Measurements from ENCODE around the gene ZNF445.
"Not testable (repeated sequence)": the region's sequence is repeated elsewhere in the genome, so short reads cannot be mapped to it uniquely, and the experiment has no call there.

The ZNF445 gene

GRCh38 chr3:44398853-44399252 lies 78.6 kb downstream of the ZNF445 start:
- DNase-seq (ENCODE audit: low read depth in 2 of 2): no peak

GRCh38 chr3:44398271-44398670 lies 79.2 kb downstream of the ZNF445 start:
- not testable (repeated sequence) for DNase-seq (ENCODE audit: low read depth in 2 of 2)

DNA sequence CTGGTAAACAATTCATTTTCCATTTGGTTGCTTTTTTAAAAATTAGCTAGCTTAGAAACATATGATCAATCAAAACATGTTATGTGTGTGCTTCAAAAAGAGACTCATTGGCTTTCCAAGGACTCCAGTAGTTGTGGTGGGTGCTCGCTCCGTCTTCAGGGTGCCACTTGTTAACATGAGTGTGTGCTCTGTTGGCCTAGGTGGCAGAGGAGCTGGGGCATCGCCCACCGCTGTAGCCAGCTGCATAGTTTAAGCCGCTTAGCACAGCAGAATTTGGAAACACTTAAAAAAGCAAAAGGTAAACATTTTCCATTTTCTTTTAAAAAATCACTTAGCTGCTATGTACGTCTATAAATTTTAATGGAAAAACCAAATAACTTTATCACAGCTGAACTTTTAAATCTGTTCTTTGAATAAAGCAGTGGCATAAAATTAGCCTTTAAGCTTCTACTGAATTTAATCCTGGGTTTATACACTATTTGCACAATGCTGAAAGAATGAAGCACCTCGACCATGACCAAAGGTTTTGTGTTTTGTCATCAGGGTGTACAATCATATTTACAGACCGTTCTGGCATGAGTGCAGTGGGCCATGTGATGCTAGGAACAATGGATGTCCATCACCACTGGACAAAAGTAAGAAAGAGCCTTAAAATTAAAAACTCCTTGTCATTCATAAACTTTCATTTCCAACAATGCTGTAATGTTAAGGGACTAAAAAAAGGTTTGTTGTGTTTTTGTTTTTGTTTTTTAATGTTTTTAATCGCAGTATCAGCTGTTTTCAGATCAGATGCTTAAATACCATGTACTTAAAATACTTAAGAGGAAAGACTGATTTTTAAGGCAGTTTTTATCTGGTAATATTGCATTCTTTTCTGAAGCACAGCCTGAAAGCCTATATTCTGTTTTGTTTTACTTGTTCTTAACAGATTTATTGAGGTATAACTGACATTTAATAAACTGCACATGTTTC lies 81.0 kb downstream of the ZNF445 start:
- DNase-seq (ENCODE audit: low read depth in 2 of 2): no peak

GRCh38 chr3:44395714-44396113 lies 81.8 kb downstream of the ZNF445 start:
- DNase-seq (ENCODE audit: low read depth in 2 of 2): no peak

GRCh38 chr3:44392489-44392888 lies 85.0 kb downstream of the ZNF445 start:
- DNase-seq (ENCODE audit: low read depth in 2 of 2): no peak

GRCh38 chr3:44387404-44387803 lies 90.1 kb downstream of the ZNF445 start:
- DNase-seq (ENCODE audit: low read depth in 2 of 2): no peak

Measured in stimulated activated CD8-positive, alpha-beta memory T cell treated with anti-CD3 and anti-CD28 coated beads, Interleukin-7, amount 100 ng/mL, for 4 hours (primary cell).